WTC11 (cell line): ENCODE results near the gene PHAX.
A peak's percentile ranks its signal among the peaks of the same experiment; 100 is the strongest.

Experiments used
- GABPB1 ChIP-seq: sonication (generic); formaldehyde crosslinking; IDR thresholded peaks from 2 replicates; pipeline ENCODE4 v1.8.1; 2023; ENCODE audit warnings: mild to moderate bottlenecking, missing genetic modification reagents
- SP1 ChIP-seq: sonication (generic); formaldehyde crosslinking; conservative IDR thresholded peaks from 2 replicates; pipeline ENCODE4 v1.8.1; 2022; ENCODE audit warnings: missing genetic modification reagents
- TEAD1 ChIP-seq: sonication (generic); formaldehyde crosslinking; IDR thresholded peaks from 2 replicates; pipeline ENCODE4 v1.8.0; 2022; ENCODE audit warnings: mild to moderate bottlenecking, missing genetic modification reagents
- TEAD4 ChIP-seq: sonication (generic); formaldehyde crosslinking; IDR thresholded peaks from 2 replicates; pipeline ENCODE4 v1.8.0; 2022; ENCODE audit warnings: mild to moderate bottlenecking, missing genetic modification reagents
- ZNF121 ChIP-seq: sonication (generic); formaldehyde crosslinking; IDR thresholded peaks from 2 replicates; pipeline ENCODE4 v1.8.0; 2023; ENCODE audit warnings: missing genetic modification reagents
- ZNF138 ChIP-seq: sonication (generic); formaldehyde crosslinking; conservative IDR thresholded peaks from 2 replicates; pipeline ENCODE4 v1.8.1; 2022; ENCODE audit warnings: mild to moderate bottlenecking, moderate library complexity, missing genetic modification reagents
- TF ChIP-seq, protein P1 (sequence below): sonication (generic); formaldehyde crosslinking; IDR thresholded peaks from 2 replicates; pipeline ENCODE4 v1.8.1; 2023; ENCODE audit warnings: mild to moderate bottlenecking, missing genetic modification reagents
- TF ChIP-seq, protein P2 (sequence below): fragments of 200-600 bp; IDR thresholded peaks from 2 replicates; pipeline ENCODE4 v1.8.0; 2022; ENCODE audit warnings: antibody characterized with exemption
- TF ChIP-seq, protein P3 (sequence below): sonication (generic); formaldehyde crosslinking; IDR thresholded peaks from 2 replicates; pipeline ENCODE4 v1.8.1; 2022; ENCODE audit warnings: low read depth, missing genetic modification reagents, borderline replicate concordance
- TF ChIP-seq, protein P4 (sequence below): sonication (generic); formaldehyde crosslinking; IDR thresholded peaks from 2 replicates; pipeline ENCODE4 v1.8.1; 2022; ENCODE audit warnings: low read depth, mild to moderate bottlenecking, moderate library complexity, missing genetic modification reagents, borderline replicate concordance
- TF ChIP-seq, protein P5 (sequence below): sonication (generic); formaldehyde crosslinking; IDR thresholded peaks from 2 replicates; pipeline ENCODE4 v1.8.1; 2023; ENCODE audit warnings: mild to moderate bottlenecking, missing genetic modification reagents, moderate library complexity
- TF ChIP-seq, protein P6 (sequence below): sonication (generic); formaldehyde crosslinking; IDR thresholded peaks from 2 replicates; pipeline ENCODE4 v1.8.1; 2022; ENCODE audit warnings: mild to moderate bottlenecking, moderate library complexity, missing genetic modification reagents
- TF ChIP-seq, protein P7 (sequence below): sonication (generic); formaldehyde crosslinking; IDR thresholded peaks from 2 replicates; pipeline ENCODE4 v1.8.0; 2022; ENCODE audit warnings: missing genetic modification reagents

DNA sequence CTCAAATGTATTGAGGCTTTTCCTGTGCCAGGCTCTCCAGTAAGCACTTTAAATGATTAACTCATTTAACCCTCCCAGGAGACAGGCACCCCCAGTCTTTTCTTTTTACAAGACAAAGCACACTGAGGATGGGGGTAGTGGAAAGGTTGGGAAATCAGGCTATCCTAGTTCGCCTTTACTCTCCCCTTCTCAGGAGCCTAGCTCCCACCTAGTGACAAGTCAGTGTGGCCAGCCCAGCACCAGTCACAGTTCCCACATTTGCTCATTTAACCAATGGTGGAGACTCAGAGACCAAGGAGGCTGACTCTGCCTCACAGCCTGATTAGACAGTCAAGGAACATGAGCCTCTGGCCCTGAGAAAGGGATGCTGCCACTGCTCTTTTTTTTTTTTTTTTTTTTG is 9.2 kb upstream of the PHAX start:
- TF ChIP-seq, protein P1, sequence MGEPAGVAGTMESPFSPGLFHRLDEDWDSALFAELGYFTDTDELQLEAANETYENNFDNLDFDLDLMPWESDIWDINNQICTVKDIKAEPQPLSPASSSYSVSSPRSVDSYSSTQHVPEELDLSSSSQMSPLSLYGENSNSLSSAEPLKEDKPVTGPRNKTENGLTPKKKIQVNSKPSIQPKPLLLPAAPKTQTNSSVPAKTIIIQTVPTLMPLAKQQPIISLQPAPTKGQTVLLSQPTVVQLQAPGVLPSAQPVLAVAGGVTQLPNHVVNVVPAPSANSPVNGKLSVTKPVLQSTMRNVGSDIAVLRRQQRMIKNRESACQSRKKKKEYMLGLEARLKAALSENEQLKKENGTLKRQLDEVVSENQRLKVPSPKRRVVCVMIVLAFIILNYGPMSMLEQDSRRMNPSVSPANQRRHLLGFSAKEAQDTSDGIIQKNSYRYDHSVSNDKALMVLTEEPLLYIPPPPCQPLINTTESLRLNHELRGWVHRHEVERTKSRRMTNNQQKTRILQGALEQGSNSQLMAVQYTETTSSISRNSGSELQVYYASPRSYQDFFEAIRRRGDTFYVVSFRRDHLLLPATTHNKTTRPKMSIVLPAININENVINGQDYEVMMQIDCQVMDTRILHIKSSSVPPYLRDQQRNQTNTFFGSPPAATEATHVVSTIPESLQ (CRISPR knock-in tag): no peak
- TF ChIP-seq ZNF138 (CRISPR knock-in tag) (no peak), TEAD1 (CRISPR knock-in tag) (no peak), SP1 (CRISPR knock-in tag) (no peak), GABPB1 (CRISPR knock-in tag) (no peak), ZNF121 (CRISPR knock-in tag) (peak; percentile 59), TEAD4 (no peak)
- TF ChIP-seq, protein P2, sequence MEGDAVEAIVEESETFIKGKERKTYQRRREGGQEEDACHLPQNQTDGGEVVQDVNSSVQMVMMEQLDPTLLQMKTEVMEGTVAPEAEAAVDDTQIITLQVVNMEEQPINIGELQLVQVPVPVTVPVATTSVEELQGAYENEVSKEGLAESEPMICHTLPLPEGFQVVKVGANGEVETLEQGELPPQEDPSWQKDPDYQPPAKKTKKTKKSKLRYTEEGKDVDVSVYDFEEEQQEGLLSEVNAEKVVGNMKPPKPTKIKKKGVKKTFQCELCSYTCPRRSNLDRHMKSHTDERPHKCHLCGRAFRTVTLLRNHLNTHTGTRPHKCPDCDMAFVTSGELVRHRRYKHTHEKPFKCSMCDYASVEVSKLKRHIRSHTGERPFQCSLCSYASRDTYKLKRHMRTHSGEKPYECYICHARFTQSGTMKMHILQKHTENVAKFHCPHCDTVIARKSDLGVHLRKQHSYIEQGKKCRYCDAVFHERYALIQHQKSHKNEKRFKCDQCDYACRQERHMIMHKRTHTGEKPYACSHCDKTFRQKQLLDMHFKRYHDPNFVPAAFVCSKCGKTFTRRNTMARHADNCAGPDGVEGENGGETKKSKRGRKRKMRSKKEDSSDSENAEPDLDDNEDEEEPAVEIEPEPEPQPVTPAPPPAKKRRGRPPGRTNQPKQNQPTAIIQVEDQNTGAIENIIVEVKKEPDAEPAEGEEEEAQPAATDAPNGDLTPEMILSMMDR: no peak
- TF ChIP-seq, protein P3, sequence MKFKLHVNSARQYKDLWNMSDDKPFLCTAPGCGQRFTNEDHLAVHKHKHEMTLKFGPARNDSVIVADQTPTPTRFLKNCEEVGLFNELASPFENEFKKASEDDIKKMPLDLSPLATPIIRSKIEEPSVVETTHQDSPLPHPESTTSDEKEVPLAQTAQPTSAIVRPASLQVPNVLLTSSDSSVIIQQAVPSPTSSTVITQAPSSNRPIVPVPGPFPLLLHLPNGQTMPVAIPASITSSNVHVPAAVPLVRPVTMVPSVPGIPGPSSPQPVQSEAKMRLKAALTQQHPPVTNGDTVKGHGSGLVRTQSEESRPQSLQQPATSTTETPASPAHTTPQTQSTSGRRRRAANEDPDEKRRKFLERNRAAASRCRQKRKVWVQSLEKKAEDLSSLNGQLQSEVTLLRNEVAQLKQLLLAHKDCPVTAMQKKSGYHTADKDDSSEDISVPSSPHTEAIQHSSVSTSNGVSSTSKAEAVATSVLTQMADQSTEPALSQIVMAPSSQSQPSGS: no peak
- TF ChIP-seq, protein P4, sequence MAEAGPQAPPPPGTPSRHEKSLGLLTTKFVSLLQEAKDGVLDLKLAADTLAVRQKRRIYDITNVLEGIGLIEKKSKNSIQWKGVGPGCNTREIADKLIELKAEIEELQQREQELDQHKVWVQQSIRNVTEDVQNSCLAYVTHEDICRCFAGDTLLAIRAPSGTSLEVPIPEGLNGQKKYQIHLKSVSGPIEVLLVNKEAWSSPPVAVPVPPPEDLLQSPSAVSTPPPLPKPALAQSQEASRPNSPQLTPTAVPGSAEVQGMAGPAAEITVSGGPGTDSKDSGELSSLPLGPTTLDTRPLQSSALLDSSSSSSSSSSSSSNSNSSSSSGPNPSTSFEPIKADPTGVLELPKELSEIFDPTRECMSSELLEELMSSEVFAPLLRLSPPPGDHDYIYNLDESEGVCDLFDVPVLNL (CRISPR knock-in tag): no peak
- TF ChIP-seq, protein P5, sequence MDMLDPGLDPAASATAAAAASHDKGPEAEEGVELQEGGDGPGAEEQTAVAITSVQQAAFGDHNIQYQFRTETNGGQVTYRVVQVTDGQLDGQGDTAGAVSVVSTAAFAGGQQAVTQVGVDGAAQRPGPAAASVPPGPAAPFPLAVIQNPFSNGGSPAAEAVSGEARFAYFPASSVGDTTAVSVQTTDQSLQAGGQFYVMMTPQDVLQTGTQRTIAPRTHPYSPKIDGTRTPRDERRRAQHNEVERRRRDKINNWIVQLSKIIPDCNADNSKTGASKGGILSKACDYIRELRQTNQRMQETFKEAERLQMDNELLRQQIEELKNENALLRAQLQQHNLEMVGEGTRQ (CRISPR knock-in tag): no peak
- TF ChIP-seq, protein P6, sequence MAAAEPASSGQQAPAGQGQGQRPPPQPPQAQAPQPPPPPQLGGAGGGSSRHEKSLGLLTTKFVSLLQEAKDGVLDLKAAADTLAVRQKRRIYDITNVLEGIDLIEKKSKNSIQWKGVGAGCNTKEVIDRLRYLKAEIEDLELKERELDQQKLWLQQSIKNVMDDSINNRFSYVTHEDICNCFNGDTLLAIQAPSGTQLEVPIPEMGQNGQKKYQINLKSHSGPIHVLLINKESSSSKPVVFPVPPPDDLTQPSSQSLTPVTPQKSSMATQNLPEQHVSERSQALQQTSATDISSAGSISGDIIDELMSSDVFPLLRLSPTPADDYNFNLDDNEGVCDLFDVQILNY (CRISPR knock-in tag): no peak
- TF ChIP-seq, protein P7, sequence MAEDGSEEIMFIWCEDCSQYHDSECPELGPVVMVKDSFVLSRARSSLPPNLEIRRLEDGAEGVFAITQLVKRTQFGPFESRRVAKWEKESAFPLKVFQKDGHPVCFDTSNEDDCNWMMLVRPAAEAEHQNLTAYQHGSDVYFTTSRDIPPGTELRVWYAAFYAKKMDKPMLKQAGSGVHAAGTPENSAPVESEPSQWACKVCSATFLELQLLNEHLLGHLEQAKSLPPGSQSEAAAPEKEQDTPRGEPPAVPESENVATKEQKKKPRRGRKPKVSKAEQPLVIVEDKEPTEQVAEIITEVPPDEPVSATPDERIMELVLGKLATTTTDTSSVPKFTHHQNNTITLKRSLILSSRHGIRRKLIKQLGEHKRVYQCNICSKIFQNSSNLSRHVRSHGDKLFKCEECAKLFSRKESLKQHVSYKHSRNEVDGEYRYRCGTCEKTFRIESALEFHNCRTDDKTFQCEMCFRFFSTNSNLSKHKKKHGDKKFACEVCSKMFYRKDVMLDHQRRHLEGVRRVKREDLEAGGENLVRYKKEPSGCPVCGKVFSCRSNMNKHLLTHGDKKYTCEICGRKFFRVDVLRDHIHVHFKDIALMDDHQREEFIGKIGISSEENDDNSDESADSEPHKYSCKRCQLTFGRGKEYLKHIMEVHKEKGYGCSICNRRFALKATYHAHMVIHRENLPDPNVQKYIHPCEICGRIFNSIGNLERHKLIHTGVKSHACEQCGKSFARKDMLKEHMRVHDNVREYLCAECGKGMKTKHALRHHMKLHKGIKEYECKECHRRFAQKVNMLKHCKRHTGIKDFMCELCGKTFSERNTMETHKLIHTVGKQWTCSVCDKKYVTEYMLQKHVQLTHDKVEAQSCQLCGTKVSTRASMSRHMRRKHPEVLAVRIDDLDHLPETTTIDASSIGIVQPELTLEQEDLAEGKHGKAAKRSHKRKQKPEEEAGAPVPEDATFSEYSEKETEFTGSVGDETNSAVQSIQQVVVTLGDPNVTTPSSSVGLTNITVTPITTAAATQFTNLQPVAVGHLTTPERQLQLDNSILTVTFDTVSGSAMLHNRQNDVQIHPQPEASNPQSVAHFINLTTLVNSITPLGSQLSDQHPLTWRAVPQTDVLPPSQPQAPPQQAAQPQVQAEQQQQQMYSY (CRISPR knock-in tag): no peak
